Tibial nerve (tissue), 4 donors: ENCODE measurements around the gene MYH11. TPM values are rescaled to one million over a fixed set of nuclear protein-coding genes. Genes with fewer than 3 reads are reported as not detected.
"Not testable (repeated sequence)": the region's sequence is repeated elsewhere in the genome, so short reads cannot be mapped to it uniquely, and the experiment has no call there.

Experiments
- DNase-seq, 2 donors: peaks; one replicate each; pipeline ENCODE4 v3.0.0-alpha.2; 2019; ENCODE audit warnings: low spot score in 2 of 2
- H3K27ac ChIP-seq, 4 donors: fragments of 200-600 bp; sonication (generic) in 3 of 4; one replicate each; pipeline ENCODE4 v1.5.1; 2017 to 2019; ENCODE audit warnings: mild to moderate bottlenecking in 1 of 4
- H3K27me3 ChIP-seq, 2 donors: fragments of 200-600 bp; sonication (generic) in 1 of 2; one replicate each; pipeline versions ENCODE4 v1.5.1 to v1.6.0; 2017 to 2019
- H3K36me3 ChIP-seq, 3 donors: fragments of 200-600 bp; sonication (generic); one replicate each; pipeline ENCODE4 v1.5.1; 2018 to 2019
- H3K4me1 ChIP-seq, 4 donors: fragments of 200-600 bp; sonication (generic) in 3 of 4; one replicate each; pipeline ENCODE4 v1.5.1; 2017 to 2019
- H3K4me3 ChIP-seq, 4 donors: fragments of 200-600 bp; sonication (generic) in 3 of 4; one replicate each; pipeline ENCODE4 v1.5.1; 2017 to 2019; ENCODE audit warnings: mild to moderate bottlenecking in 1 of 4, moderate library complexity in 1 of 4
- H3K9me3 ChIP-seq, 4 donors: fragments of 200-600 bp; sonication (generic) in 3 of 4; one replicate each; pipeline ENCODE4 v1.5.1; 2017 to 2019
- CTCF ChIP-seq, 5 experiments: fragments of 200-600 bp in 3 of 5; fragments of 450-650 bp in 2 of 5; sonication (generic) in 3 of 5; IDR thresholded peaks; one replicate each; pipeline ENCODE4 v1.5.1; 2016 to 2019; ENCODE audit warnings: antibody characterized with exemption in 5 of 5, mild to moderate bottlenecking in 3 of 5, moderate library complexity in 2 of 5
- EP300 ChIP-seq, 2 donors: sonication (generic); formaldehyde crosslinking; IDR thresholded peaks; one replicate each; pipeline ENCODE4 v1.6.1; 2017; ENCODE audit warnings: antibody characterized with exemption in 2 of 2, mild to moderate bottlenecking in 1 of 2
- POLR2A ChIP-seq, 2 donors: fragments of 450-650 bp; IDR thresholded peaks; one replicate each; pipeline ENCODE4 v1.6.1; 2017; ENCODE audit warnings: antibody characterized with exemption in 2 of 2, mild to moderate bottlenecking in 2 of 2, moderate library complexity in 2 of 2
- WGBS, 2 donors: methylation state at CpG; one replicate each; pipeline ENCODE4 v1.1.5; 2018; 5-methylcytosine and 5-hydroxymethylcytosine counted together
- total RNA-seq, 4 donors: library from RNA; depleted of rRNA; stranded (reverse); fragments of >200 nt; gene quantifications; one replicate each; pipeline ENCODE4 v1.1.0, GENCODE V29; 2016

The MYH11 gene
- total RNA-seq, 4 donors from 2014 or later = 33.7 to 90.9 (median 71.8) TPM

- DNase-seq = no peak
- Histone ChIP-seq H3K9me3 (peaks cover 0 to 18% (median 0%) of the 10 kb centered on the region in 4 donors), H3K4me1 (peaks cover 0 to 19% (median 0%) of the 10 kb centered on the region in 4 donors), H3K4me3 (no peak overlapping the region), H3K27ac (peak overlapping the region in 2 of 4 donors; percentile 66 to 75), H3K27me3 (no peaks in the 10 kb centered on the region), H3K36me3 (no peaks in the 10 kb centered on the region)
- 26 to 28% methylated on average over 13 of the region's 13 CpGs for WGBS, 2 donors
- TF ChIP-seq POLR2A (IDR thresholded peaks at IDR 0.05) (no peak), CTCF (IDR thresholded peaks at IDR 0.05) (no peak), EP300 (IDR thresholded peaks at IDR 0.05) (peak in 1 of 2 donors; percentile 17)
These were observed 45.1 kb downstream of the MYH11 start for GRCh38 chr16:15811481-15812400.

GRCh38 chr16:15810949-15811348 lies 45.9 kb downstream of the MYH11 start:
- 84 to 96% methylated on average over 3 of the region's 3 CpGs for WGBS, 2 donors
- H3K27me3 ChIP-seq = no peaks in the 10 kb centered on the region
- TF ChIP-seq EP300 (IDR thresholded peaks at IDR 0.05) = no peak
- TF ChIP-seq POLR2A (IDR thresholded peaks at IDR 0.05) = no peak
- no peak for TF ChIP-seq CTCF (IDR thresholded peaks at IDR 0.05)
- peak overlapping the region in 2 of 4 donors; percentile 66 to 75 for H3K27ac ChIP-seq
- peaks cover 0 to 19% (median 0%) of the 10 kb centered on the region in 4 donors for H3K4me1 ChIP-seq
- no peaks in the 10 kb centered on the region for H3K36me3 ChIP-seq
- H3K4me3 ChIP-seq = no peak overlapping the region
- peaks cover 0 to 10% (median 0%) of the 10 kb centered on the region in 4 donors for H3K9me3 ChIP-seq
- DNase-seq = no peak

- WGBS, 2 donors = 30% methylated on average over 4 of the region's 4 CpGs
- DNase-seq = no peak
These were observed 46.4 kb downstream of the MYH11 start for GRCh38 chr16:15810411-15810810.

GRCh38 chr16:15809297-15809696 lies 47.5 kb downstream of the MYH11 start:
- peak overlapping the region in 1 of 4 donors; percentile 25 for H3K27ac ChIP-seq
- H3K36me3 ChIP-seq, H3K4me3 ChIP-seq, H3K9me3 ChIP-seq, H3K27me3 ChIP-seq, DNase-seq: not testable (repeated sequence)
- 88 to 89% methylated on average over 7 of the region's 7 CpGs for WGBS, 2 donors
- H3K4me1 ChIP-seq = peaks cover 0 to 19% (median 0%) of the 10 kb centered on the region in 4 donors

More at GRCh38 chr16:15810411-15810810, 46.4 kb downstream of the MYH11 start:
- TF ChIP-seq POLR2A (IDR thresholded peaks at IDR 0.05) (no peak), EP300 (IDR thresholded peaks at IDR 0.05) (no peak), CTCF (IDR thresholded peaks at IDR 0.05) (no peak)
- peak overlapping the region in 1 of 4 donors; percentile 25 for H3K27ac ChIP-seq
- no peaks in the 10 kb centered on the region for H3K27me3 ChIP-seq
- H3K4me3 ChIP-seq = no peak overlapping the region
- no peaks in the 10 kb centered on the region for H3K36me3 ChIP-seq
- H3K9me3 ChIP-seq = peaks cover 0 to 5% (median 0%) of the 10 kb centered on the region in 4 donors
- peaks cover 0 to 19% (median 0%) of the 10 kb centered on the region in 4 donors for H3K4me1 ChIP-seq

GRCh38 chr16:15808071-15808470 lies 48.8 kb downstream of the MYH11 start:
- no peak for DNase-seq
- WGBS, 2 donors = 87 to 88% methylated on average over 8 of the region's 8 CpGs
- Histone ChIP-seq H3K4me1 (peaks cover 0 to 19% (median 0%) of the 10 kb centered on the region in 4 donors), H3K36me3 (no peaks in the 10 kb centered on the region), H3K27ac (peak overlapping the region in 1 of 4 donors; percentile 50), H3K27me3 (no peaks in the 10 kb centered on the region), H3K9me3 (no peaks in the 10 kb centered on the region), H3K4me3 (no peak overlapping the region)
- TF ChIP-seq POLR2A (IDR thresholded peaks at IDR 0.05) = no peak
- no peak for TF ChIP-seq EP300 (IDR thresholded peaks at IDR 0.05)
- no peak for TF ChIP-seq CTCF (IDR thresholded peaks at IDR 0.05)
